Endothelial cell of umbilical vein (primary cell): ENCODE results near the gene PAPLN. TPM values are rescaled to one million over a fixed set of nuclear protein-coding genes. Genes with fewer than 3 reads are reported as not detected.

Source experiments
- BruUV-seq: library from RNA; stranded (reverse); fragments of 400-500 nt; replicated peaks from 2 replicates; lab custom pipeline; 2021; lab: Mats Ljungman, UMichigan
- CTCF ChIA-PET: fragments of 300-600, 350-600 bp; sonication (Branson Sonifier 250); formaldehyde crosslinking; loops from one replicate; lab custom pipeline; 2021; ENCODE audit warnings: antibody characterized with exemption, inconsistent platforms; lab: Charles Lee
- POLR2A ChIA-PET: fragments of 300-600, 350-600 bp; sonication (Branson Sonifier 250); formaldehyde crosslinking; loops from one replicate; lab custom pipeline; 2021; ENCODE audit warnings: antibody characterized with exemption, inconsistent platforms; lab: Charles Lee
- DNase-seq: peaks from one replicate; pipeline ENCODE4 v3.0.0-alpha.2; 2011; ENCODE audit warnings: low read depth, low spot score
- FAIRE-seq: peaks from 2 replicates; lab custom pipeline; 2011; peaks lifted over from hg19 to GRCh38; lab: Jason Lieb, UNC
- H2AFZ ChIP-seq: 2 replicates; pipeline ENCODE4 v1.6.0; 2012; ENCODE audit warnings: low read depth, low read length, control low read depth, inconsistent platforms
- H3K27ac ChIP-seq: 2 replicates; pipeline ENCODE4 v1.5.1; 2011; ENCODE audit warnings: low read depth, mild to moderate bottlenecking, control low read depth, low read length, moderate library complexity; ENCODE audit not compliant: insufficient read depth
- H3K27me3 ChIP-seq, 2 experiments: 2 replicates each; pipeline versions ENCODE4 v1.6.0 to v1.6.1; 2011; ENCODE audit warnings: low read length in 2 of 2, mixed read lengths in 1 of 2; ENCODE audit not compliant: control insufficient read depth in 2 of 2, insufficient read depth in 2 of 2
- H3K36me3 ChIP-seq, 2 experiments: 2 replicates in 1 of 2; 3 replicates in 1 of 2; pipeline ENCODE4 v1.5.1; 2011; ENCODE audit warnings: low read length in 2 of 2, mild to moderate bottlenecking in 1 of 2, moderate library complexity in 1 of 2; ENCODE audit not compliant: control insufficient read depth in 2 of 2, insufficient read depth in 2 of 2; ENCODE audit errors: extremely low read depth in 1 of 2
- H3K4me1 ChIP-seq: 3 replicates; pipeline ENCODE4 v1.5.1; 2011; ENCODE audit warnings: mild to moderate bottlenecking, low read length; ENCODE audit not compliant: control insufficient read depth, insufficient read depth; ENCODE audit errors: extremely low read depth
- H3K4me2 ChIP-seq: 2 replicates; pipeline ENCODE4 v1.6.1; 2011; ENCODE audit warnings: low read length, control low read depth, mixed read lengths; ENCODE audit not compliant: insufficient read depth
- H3K4me3 ChIP-seq, 3 experiments: fragments of 200-600 bp in 1 of 3; sonication (generic), shearing (Covaris generic) in 1 of 3; replicated peaks in 1 of 3; 2 replicates each; pipeline ENCODE4 v1.5.1; 2011 to 2016; ENCODE audit warnings: control low read depth in 3 of 3, low read length in 3 of 3, mild to moderate bottlenecking in 2 of 3, inconsistent platforms in 1 of 3, low read depth in 1 of 3, moderate library complexity in 1 of 3; ENCODE audit not compliant: insufficient read depth in 1 of 3
- H3K79me2 ChIP-seq: 2 replicates; pipeline ENCODE4 v1.6.0; 2012; ENCODE audit warnings: low read length, inconsistent platforms; ENCODE audit not compliant: control insufficient read depth, insufficient read depth
- H3K9ac ChIP-seq: replicated peaks from 2 replicates; pipeline ENCODE3; 2011; ENCODE audit warnings: low read length, control low read depth; ENCODE audit not compliant: insufficient read depth; ENCODE audit errors: extremely low read depth
- H3K9me1 ChIP-seq: replicated peaks from 3 replicates; pipeline ENCODE4 v1.6.0; 2011; ENCODE audit warnings: mild to moderate bottlenecking, low read length; ENCODE audit not compliant: control insufficient read depth, insufficient read depth; ENCODE audit errors: extremely low read depth
- H3K9me3 ChIP-seq: replicated peaks from 2 replicates; pipeline ENCODE4 v1.5.1; 2012; ENCODE audit warnings: low read length, inconsistent platforms; ENCODE audit not compliant: control insufficient read depth, insufficient read depth
- H4K20me1 ChIP-seq: replicated peaks from 2 replicates; pipeline ENCODE3; 2011; ENCODE audit warnings: mild to moderate bottlenecking, low read length; ENCODE audit not compliant: control insufficient read depth, insufficient read depth; ENCODE audit errors: extremely low read depth
- EZH2 ChIP-seq: IDR thresholded peaks from 2 replicates; pipeline ENCODE4 v1.6.1; 2012; ENCODE audit warnings: borderline replicate concordance, low read depth, mild to moderate bottlenecking, moderate library complexity, low read length, inconsistent platforms; ENCODE audit not compliant: severe bottlenecking
- FOS ChIP-seq: IDR thresholded peaks from 2 replicates; pipeline ENCODE4 v1.6.1; 2011; ENCODE audit warnings: mild to moderate bottlenecking, low read length, moderate library complexity, borderline replicate concordance; ENCODE audit not compliant: insufficient read depth
- GATA2 ChIP-seq: IDR thresholded peaks from 2 replicates; pipeline ENCODE4 v1.7.0; 2011; ENCODE audit warnings: low read depth, mild to moderate bottlenecking, moderate library complexity, mixed read lengths, low read length; ENCODE audit not compliant: insufficient read length, insufficient read depth
- JUN ChIP-seq: IDR thresholded peaks from 2 replicates; pipeline ENCODE4 v1.6.1; 2011; ENCODE audit warnings: borderline replicate concordance, low read depth; ENCODE audit not compliant: insufficient read length, insufficient read depth
- POLR2A ChIP-seq: IDR thresholded peaks from 2 replicates; pipeline ENCODE4 v1.6.1; 2012; ENCODE audit warnings: low read depth, mild to moderate bottlenecking, control low read depth, low read length
- POLR2AphosphoS5 ChIP-seq: IDR thresholded peaks from 2 replicates; pipeline ENCODE4 v1.6.1; 2012; ENCODE audit warnings: low read depth, mild to moderate bottlenecking, control low read depth, low read length, moderate library complexity; ENCODE audit not compliant: insufficient read depth
- dilution Hi-C: fragments of 300-500 bp; cut with MboI; formaldehyde crosslinking; loops from one replicate; pipeline ENCODE4 v1.15.0; 2019; ENCODE audit warnings: low sequenced_read_pairs; ENCODE audit not compliant: extremely low pct_ligation_motif_present
- intact Hi-C: fragments of 100-400 bp; cut with micrococcal nuclease; formaldehyde crosslinking; loops from one replicate; pipeline ENCODE4 v1.10.0; 2022
- polyA plus RNA-seq, 4 experiments: library from polyadenylated mRNA; depleted of rRNA in 3 of 4; stranded (reverse) in 3 of 4; unstranded in 1 of 4; fragments of >200 nt; gene quantifications; 2 replicates each; pipeline versions ENCODE4 v1.2.1 to v1.2.3, GENCODE V29; 2011 to 2012; ENCODE audit warnings: missing spikeins in 1 of 4
- total RNA-seq: library from RNA; stranded (reverse); gene quantifications from 2 replicates; pipeline ENCODE4 v1.2.3, GENCODE V29; 2021
- TF ChIP-seq, protein P1 (sequence below), 2 donors: IDR thresholded peaks; 1 replicate in 1 of 2; 2 replicates in 1 of 2; pipeline ENCODE4 v1.5.1; 2011; ENCODE audit warnings: low read length in 2 of 2, mild to moderate bottlenecking in 2 of 2, moderate library complexity in 2 of 2, control low read depth in 1 of 2, inconsistent platforms in 1 of 2, low read depth in 1 of 2; ENCODE audit not compliant: insufficient read depth in 1 of 2; ENCODE audit errors: extremely low read depth in 1 of 2
- TF ChIP-seq, protein P2 (sequence below): IDR thresholded peaks from 2 replicates; pipeline ENCODE4 v1.6.1; 2011; ENCODE audit not compliant: insufficient read depth, insufficient read length

Gene PAPLN
- total and polyA plus RNA-seq, 2 donors (not counting 3 experiments of a cell fraction or from before 2014, with no cell fraction given), result 5.5 to 6.4 TPM

DNA sequence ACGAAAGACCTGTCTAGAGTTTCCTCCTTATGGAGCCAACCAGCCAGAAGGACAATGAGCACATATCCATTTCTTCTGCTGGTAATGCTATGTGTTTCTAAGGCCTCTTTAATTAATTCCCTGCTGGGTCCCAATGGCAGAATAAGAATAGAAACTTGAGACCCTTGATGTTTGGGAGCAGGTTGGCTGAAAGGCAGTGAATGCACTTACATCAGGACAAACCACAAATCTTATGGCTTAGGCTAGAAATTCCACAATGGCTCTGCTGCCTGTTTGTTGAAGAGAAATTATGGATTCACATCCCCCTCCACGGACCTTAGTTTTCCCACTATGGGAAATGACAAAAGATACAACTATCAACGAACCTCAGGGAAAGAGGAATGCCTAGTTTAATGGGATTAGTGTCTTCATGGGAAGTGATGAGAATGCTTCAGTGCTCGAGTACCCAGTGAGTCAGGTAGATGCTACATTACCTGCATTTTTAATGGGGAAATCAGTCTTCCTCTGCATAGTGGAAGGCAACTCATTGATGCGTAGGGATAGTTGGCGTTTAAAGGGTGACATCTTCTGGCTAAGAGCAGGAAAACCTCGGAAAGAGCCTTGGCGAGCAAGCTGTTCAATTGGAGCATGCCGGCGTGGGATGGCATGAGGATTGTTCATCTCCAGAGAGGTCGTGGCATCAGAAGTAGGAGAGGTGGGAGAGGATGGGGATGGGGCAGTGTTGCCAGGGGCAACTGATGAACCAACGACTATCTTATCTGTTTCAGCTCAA, 46.5 kb downstream of the PAPLN start:
- intact Hi-C loops, result no loop called here
- dilution Hi-C loops, result loop anchor here (25.0 kb wide), 1 partner anchor 179 kb away; the partner anchor contains the start of gene NUMB
- Histone ChIP-seq H3K36me3 (peaks cover 16 to 22% of the 10 kb centered on the region in 2 experiments), H3K4me3 (no peak overlapping the region), H3K79me2 (no peaks in the 10 kb centered on the region), H2AFZ (no peak overlapping the region), H3K9me1 (no peaks in the 10 kb centered on the region), H4K20me1 (no peaks in the 10 kb centered on the region), H3K4me2 (no peak overlapping the region), H3K27me3 (no peaks in the 10 kb centered on the region), H3K27ac (no peak overlapping the region), H3K4me1 (no peaks in the 10 kb centered on the region), H3K9me3 (no peaks in the 10 kb centered on the region), H3K9ac (no peak overlapping the region)
- ChIA-PET CTCF (interaction anchor here (0.6 to 3.8 kb wide), 8 partner anchors 8 to 188 kb away, joined by 3 to 43 read pairs (median 4); no protein-coding TSS in a partner anchor), POLR2A (no interaction called here)
- FAIRE-seq (no peak), DNase-seq (no peak)
- BruUV-seq, result no TSS peak
- TF ChIP-seq, protein P1, sequence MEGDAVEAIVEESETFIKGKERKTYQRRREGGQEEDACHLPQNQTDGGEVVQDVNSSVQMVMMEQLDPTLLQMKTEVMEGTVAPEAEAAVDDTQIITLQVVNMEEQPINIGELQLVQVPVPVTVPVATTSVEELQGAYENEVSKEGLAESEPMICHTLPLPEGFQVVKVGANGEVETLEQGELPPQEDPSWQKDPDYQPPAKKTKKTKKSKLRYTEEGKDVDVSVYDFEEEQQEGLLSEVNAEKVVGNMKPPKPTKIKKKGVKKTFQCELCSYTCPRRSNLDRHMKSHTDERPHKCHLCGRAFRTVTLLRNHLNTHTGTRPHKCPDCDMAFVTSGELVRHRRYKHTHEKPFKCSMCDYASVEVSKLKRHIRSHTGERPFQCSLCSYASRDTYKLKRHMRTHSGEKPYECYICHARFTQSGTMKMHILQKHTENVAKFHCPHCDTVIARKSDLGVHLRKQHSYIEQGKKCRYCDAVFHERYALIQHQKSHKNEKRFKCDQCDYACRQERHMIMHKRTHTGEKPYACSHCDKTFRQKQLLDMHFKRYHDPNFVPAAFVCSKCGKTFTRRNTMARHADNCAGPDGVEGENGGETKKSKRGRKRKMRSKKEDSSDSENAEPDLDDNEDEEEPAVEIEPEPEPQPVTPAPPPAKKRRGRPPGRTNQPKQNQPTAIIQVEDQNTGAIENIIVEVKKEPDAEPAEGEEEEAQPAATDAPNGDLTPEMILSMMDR (IDR thresholded peaks at IDR 0.05; ENCODE audit: extremely low read depth in 1 of 2, insufficient read depth in 1 of 2, low read depth in 1 of 2, low read length in 2 of 2), result peak in 1 of 2 donors; percentile 25
- TF ChIP-seq POLR2AphosphoS5, result no peak

GRCh38 chr14:73285979-73286378, 48.7 kb downstream of the PAPLN start:
- ChIA-PET CTCF (interaction anchor here (0.6 to 2.6 kb wide), 4 partner anchors 9 to 113 kb away, joined by 3 to 43 read pairs (median 8); no protein-coding TSS in a partner anchor), POLR2A (interaction anchor here (0.6 kb wide), 1 partner anchor 113 kb away, joined by 6 read pairs; no protein-coding TSS in a partner anchor)
- dilution Hi-C loops (loop anchor here (25.0 kb wide), 1 partner anchor 176 kb away; the partner anchor contains the start of gene NUMB), intact Hi-C loops (no loop called here)
- no peak overlapping the region for H3K4me2 ChIP-seq
- no peak overlapping the region for H3K27ac ChIP-seq
- no peak overlapping the region for H3K9ac ChIP-seq
- TF ChIP-seq JUN (no peak), FOS (no peak), GATA2 (no peak), POLR2AphosphoS5 (no peak), EZH2 (no peak), POLR2A (no peak)
- TF ChIP-seq, protein P2, sequence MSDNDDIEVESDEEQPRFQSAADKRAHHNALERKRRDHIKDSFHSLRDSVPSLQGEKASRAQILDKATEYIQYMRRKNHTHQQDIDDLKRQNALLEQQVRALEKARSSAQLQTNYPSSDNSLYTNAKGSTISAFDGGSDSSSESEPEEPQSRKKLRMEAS, result no peak
- TF ChIP-seq, protein P1 (IDR thresholded peaks at IDR 0.05; ENCODE audit: extremely low read depth in 1 of 2, insufficient read depth in 1 of 2, low read depth in 1 of 2, low read length in 2 of 2), result no peak
- H3K4me1 ChIP-seq, result no peaks in the 10 kb centered on the region
- H3K79me2 ChIP-seq, result no peaks in the 10 kb centered on the region
- H3K4me3 ChIP-seq, result no peak overlapping the region
- no peaks in the 10 kb centered on the region for H3K9me1 ChIP-seq
- FAIRE-seq (no peak), DNase-seq (no peak)
- peaks cover 9 to 18% of the 10 kb centered on the region in 2 experiments for H3K36me3 ChIP-seq
- BruUV-seq, result no TSS peak
- H3K9me3 ChIP-seq, result no peaks in the 10 kb centered on the region
- H2AFZ ChIP-seq, result no peak overlapping the region
- H3K27me3 ChIP-seq, result no peaks in the 10 kb centered on the region
- no peaks in the 10 kb centered on the region for H4K20me1 ChIP-seq
